Activated CD8-positive, alpha-beta memory T cell treated with anti-CD3 and anti-CD28 coated beads for 36 hours (primary cell): ENCODE data around the gene ST6GALNAC6. TPM values are rescaled to one million over a fixed set of nuclear protein-coding genes. Genes with fewer than 3 reads are reported as not detected.
"Not testable (repeated sequence)": the region's sequence is repeated elsewhere in the genome, so short reads cannot be mapped to it uniquely, and the experiment has no call there.

Experiments used
- CTCF ChIA-PET: fragments of 350-600 bp; sonication (Branson Sonifier 250); formaldehyde crosslinking; loops from one replicate; lab custom pipeline; 2021; ENCODE audit warnings: antibody characterized with exemption; lab: Charles Lee
- POLR2A ChIA-PET: fragments of 350-600 bp; sonication (Branson Sonifier 250); formaldehyde crosslinking; loops from one replicate; lab custom pipeline; 2021; ENCODE audit warnings: antibody characterized with exemption; lab: Charles Lee
- total RNA-seq, 2 experiments: library from RNA; stranded (reverse); gene quantifications; one replicate each; pipeline ENCODE4 v1.2.3, GENCODE V29; 2021

Gene ST6GALNAC6
- total RNA-seq, 2 experiments from 2014 or later = 52.6 to 61.1 TPM

DNA sequence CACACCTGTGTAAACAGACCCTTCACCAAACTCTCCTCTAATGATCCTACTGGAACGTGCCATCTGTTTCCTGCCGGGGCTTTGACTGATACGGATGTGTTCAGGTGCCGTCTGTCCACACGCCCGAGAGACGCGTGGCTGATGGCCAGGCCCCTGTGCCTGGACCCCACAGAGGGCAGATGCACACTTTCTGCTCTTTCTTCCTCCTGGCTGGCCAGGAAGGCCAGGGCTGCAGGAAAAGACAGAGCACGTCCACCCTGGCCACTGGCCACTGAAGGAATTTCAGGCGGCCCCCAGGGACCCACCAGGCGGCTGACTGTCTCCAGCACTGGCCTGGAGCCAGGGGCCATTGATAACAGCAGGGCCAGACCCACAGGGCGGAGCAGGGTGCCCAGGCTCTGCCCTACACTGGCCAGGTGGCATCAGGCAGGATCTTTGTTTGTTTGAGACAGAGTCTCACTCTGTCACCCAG lies 41.3 kb downstream of the ST6GALNAC6 start:
- CTCF ChIA-PET = interaction anchor here (2.1 kb wide), 1 partner anchor 12 kb away, joined by 8 read pairs; no protein-coding TSS in a partner anchor

DNA sequence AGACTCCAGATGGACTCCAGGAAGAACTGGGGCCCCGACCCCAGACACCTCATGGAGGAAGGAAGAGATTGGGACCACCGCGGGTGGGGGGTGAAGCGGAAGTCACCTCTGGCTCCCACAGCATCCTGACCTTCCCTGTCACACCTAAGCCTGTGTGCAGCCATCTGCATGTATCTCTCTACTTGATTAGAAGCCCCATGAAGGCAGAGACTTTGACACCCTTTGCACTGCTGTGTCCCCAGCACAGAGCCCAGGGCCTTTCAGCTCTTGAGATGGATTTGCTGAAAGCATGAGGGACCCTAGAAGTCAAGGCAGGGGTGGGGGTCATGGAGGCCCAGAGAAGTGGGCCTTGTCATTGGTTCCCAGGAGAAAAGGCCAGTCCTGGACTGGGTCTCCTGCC lies 42.1 kb downstream of the ST6GALNAC6 start:
- POLR2A ChIA-PET = no interaction called here
- CTCF ChIA-PET = interaction anchor here (2.1 kb wide), 1 partner anchor 13 kb away, joined by 8 read pairs; no protein-coding TSS in a partner anchor

More for the DNA sequence above, 41.3 kb downstream of the ST6GALNAC6 start:
- POLR2A ChIA-PET = no interaction called here

DNA sequence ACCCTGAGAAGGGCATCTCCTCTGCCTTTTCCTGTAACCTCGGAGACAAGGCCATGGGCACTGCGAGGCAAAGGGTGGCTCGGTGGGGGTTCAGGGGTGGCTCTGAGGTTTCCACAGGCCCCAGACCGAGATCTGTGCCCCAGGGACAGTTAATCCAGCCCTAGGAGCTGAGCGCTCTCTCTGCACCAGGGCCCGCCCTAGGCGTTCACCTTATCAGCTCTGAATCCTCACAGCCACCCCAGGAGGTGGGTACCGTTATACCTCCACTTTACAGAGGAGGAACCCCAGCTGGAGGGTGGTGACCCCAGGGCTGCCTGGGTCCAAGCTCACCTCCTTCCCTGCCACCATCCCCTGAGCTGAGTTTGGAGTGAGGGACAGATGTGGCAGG lies 42.7 kb downstream of the ST6GALNAC6 start:
- CTCF ChIA-PET = interaction anchor here (2.1 kb wide), 1 partner anchor 13 kb away, joined by 8 read pairs; no protein-coding TSS in a partner anchor
- POLR2A ChIA-PET = interaction anchor here (0.5 kb wide), 1 partner anchor 100 kb away, joined by 6 read pairs; no protein-coding TSS in a partner anchor

DNA sequence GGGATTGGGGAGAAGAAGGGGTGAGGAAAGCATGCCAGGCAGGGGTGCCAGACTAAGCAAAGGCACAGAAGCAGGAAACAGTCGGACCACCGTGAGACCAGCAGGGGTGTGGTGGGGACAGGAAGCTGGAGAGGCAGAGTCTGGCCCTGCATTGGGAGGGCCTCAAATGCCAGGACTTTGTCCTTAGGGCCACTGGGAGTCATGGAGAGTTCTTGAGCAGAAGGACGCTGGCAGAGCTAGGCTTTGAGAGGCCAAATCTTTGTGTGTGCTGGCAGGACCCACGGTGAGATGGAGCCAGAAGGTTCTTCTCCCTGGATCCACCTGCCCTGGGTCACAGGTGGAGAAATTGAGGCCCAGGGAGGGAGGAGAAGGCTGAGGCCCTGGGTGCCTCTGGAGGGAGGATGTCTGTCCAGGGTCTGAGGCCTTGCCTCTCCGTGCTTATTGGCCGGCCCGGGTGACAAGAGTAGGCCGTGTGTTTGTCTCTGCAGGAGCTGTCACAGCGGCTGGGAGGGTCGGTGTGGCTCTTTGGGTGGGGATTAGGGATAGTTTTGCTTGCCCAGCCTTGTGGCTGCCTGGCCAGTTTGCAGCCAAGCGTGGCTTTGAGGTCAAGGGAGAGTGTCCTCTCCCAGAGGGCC lies 43.2 kb downstream of the ST6GALNAC6 start:
- CTCF ChIA-PET = interaction anchor here (0.9 to 2.1 kb wide), 4 partner anchors 10 to 65 kb away, joined by 3 to 8 read pairs (median 4); no protein-coding TSS in a partner anchor
- POLR2A ChIA-PET = interaction anchor here (0.5 to 0.7 kb wide), 2 partner anchors 54 to 100 kb away, joined by 3 to 6 read pairs; no protein-coding TSS in a partner anchor

DNA sequence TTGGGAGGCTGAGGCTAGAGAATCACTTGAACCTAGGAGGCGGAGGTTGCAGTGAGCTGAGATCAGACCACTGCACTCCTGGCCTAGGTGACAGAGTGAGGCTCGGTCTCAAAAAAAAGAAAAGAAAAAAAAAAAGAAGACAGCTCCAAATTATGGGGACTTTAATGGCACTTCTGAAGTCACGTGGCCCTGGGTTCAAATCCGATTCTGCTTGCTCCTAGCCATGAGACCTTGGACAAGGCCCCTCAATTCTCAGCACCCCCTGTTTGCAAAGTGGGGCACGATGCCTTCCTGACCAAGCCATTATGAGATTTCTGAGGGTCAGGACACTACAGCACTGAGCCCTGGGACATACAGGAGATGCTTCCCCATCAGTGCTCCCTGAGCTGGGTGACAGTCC lies 43.9 kb downstream of the ST6GALNAC6 start:
- CTCF ChIA-PET = interaction anchor here (0.9 to 1.5 kb wide), 5 partner anchors 10 to 121 kb away, joined by 3 to 11 read pairs (median 3); partner anchors contain the start of gene TOR2A

DNA sequence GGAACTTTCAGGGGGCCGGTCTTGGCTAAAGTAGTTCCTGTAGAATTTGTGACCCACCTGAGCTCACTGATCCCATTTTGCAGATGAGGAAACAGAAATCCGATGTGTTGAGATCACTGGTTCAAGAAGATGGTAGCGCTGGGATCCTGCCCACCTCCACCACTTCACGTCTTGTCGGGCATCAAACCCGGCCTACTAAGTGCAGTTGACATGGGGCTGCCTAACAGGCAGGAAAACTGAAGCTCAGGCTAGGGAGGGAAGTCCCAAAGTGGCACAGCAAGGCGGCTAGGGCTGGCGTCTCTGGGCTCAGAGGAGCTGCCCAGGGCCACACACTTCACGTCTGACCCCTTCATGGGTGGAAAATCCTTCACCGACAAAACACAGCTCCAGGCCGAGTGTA lies 44.4 kb downstream of the ST6GALNAC6 start:
- ChIA-PET POLR2A (interaction anchor here (0.6 kb wide), 1 partner anchor 46 kb away, joined by 4 read pairs; no protein-coding TSS in a partner anchor), CTCF (interaction anchor here (0.9 to 1.5 kb wide), 6 partner anchors 11 to 120 kb away, joined by 3 to 11 read pairs (median 3); partner anchors contain the start of gene TOR2A)

More for the DNA sequence above, 43.9 kb downstream of the ST6GALNAC6 start:
- POLR2A ChIA-PET = interaction anchor here (0.6 to 0.7 kb wide), 2 partner anchors 46 to 54 kb away, joined by 3 to 4 read pairs; no protein-coding TSS in a partner anchor

DNA sequence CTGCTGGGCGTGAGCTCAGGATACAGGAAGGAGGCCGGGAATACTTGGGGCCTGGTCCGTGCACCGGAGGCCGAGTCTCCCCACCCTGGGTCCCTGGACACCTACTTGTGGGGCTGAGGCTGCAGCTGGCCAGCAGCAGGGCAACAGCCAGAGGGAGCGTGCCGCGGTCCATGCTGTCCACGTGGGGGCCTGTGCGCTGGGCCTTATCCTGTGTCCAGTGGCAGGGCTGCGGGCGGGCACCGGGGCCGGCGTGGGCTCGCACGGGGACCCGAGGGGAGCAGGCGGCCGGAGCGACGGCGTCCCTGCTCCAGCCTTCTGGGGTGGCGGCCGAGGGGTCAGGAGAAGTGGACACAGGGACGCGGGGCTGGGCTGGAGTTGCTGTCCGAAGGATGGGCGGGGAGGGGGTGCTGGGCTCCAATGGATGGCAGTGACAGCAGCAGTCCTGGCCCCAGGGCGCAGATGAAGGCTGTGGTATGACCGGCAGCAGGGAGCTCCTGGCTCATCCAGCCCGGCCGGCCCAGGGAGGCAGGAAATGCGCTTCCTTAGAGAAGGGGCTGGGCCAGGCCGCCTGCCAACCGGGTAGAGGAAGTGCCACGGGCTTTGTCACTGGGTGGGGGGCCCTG lies 45.1 kb downstream of the ST6GALNAC6 start, which contains the start of gene ENG:
Gene ENG (minus strand): TSS at position 475 of the 623 bp plus-strand sequence. CDS start 303 bp downstream, at position 172.
- CTCF ChIA-PET = interaction anchor here (0.6 to 2.0 kb wide), 4 partner anchors 15 to 89 kb away, joined by 3 to 12 read pairs (median 7); no protein-coding TSS in a partner anchor
- POLR2A ChIA-PET = no interaction called here

DNA sequence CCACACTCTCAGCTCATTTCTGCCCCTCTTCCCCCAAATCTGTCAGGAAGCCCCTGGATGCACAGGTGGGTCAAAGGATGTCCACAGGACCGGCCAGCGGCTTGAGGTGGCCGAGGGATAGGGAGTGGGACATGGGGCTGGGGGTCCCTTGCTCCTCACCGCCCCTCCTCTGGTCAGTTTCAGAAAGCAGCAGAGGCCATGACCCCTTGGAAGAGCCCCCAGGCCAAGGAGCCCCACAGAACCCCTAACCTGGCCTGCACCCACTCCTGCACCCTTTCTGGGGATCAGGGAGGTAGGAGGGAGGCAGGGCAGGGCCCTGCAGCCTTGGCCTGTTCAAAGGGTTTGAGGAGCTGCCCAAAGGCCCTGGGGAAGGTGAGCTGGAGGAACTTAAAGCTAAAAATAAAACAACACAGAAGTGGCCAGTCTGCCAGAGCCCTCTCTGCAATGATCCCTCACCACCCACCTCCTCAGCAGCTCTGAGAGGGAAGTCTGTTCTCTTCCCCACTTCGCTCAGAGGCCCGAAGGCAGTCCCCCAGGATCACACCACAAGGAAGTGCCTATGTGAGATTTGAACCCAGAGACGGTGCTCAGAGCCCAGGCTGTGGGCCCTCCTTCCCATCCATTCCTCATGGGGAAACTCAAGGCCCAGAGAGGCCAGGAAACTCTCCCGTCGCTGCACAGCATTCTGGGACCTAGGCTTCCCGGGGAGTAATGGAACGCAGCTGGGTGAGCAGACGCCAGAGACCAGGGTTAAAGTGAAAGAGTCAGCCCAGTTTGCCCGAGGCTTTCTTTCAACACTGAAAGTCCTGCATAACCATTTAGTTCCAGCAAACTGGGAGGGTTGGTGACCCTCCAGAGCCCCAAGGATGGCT lies 45.9 kb downstream of the ST6GALNAC6 start:
- CTCF ChIA-PET = interaction anchor here (0.6 to 2.0 kb wide), 4 partner anchors 16 to 221 kb away, joined by 3 to 12 read pairs (median 3); no protein-coding TSS in a partner anchor
- POLR2A ChIA-PET = interaction anchor here (0.6 kb wide), 1 partner anchor 48 kb away, joined by 5 read pairs; no protein-coding TSS in a partner anchor

DNA sequence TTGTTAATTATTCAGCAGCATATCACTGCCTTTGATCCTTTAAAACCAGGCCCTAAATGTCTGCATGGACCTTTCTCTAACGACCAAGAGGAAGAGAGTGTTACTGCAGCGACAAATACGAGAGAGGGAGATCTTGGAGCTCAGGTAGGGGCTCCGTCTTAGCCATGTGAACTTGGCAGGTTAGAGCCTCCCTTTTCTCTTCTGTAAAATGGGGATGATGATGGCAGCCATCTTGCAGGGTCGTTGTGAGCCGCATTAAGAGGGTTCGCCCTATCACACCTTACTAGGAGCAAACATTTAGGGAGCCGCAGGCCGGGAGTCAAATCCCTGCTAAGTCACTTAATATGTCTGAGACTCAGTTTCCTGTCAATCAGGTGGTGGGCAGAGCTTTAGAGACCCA lies 46.6 kb downstream of the ST6GALNAC6 start:
- ChIA-PET CTCF (interaction anchor here (0.5 to 2.0 kb wide), 5 partner anchors 10 to 194 kb away, joined by 3 to 12 read pairs (median 3); no protein-coding TSS in a partner anchor), POLR2A (interaction anchor here (0.6 kb wide), 1 partner anchor 48 kb away, joined by 5 read pairs; no protein-coding TSS in a partner anchor)

DNA sequence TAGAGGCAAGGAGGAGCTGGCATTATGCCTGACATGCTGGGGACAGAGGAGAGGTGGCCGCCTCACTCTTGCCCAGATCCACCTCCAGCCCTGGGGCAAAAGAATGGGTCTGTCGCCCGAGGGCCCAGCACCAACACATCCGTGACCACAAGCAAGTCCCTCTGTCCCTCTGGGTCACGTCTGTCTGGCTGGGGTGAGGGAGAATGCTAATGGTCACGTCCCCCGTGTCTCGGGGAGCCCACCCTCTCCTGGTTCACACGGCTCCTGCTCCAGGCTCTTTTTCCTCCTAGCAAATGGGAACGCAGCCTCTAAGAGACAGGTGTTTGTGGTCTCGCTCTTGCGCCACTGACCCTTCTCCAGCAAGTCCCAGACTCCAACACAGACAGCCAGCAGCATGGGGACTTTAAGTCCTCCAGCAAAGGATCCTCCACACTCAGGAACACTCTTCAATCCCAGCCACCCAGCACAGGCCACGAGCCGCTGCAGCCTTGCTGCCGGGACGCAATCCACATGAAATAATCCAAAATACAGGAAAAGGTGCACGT lies 49.0 kb downstream of the ST6GALNAC6 start:
- ChIA-PET CTCF (interaction anchor here (0.5 to 1.3 kb wide), 2 partner anchors 11 to 26 kb away, joined by 3 to 4 read pairs; no protein-coding TSS in a partner anchor), POLR2A (no interaction called here)

DNA sequence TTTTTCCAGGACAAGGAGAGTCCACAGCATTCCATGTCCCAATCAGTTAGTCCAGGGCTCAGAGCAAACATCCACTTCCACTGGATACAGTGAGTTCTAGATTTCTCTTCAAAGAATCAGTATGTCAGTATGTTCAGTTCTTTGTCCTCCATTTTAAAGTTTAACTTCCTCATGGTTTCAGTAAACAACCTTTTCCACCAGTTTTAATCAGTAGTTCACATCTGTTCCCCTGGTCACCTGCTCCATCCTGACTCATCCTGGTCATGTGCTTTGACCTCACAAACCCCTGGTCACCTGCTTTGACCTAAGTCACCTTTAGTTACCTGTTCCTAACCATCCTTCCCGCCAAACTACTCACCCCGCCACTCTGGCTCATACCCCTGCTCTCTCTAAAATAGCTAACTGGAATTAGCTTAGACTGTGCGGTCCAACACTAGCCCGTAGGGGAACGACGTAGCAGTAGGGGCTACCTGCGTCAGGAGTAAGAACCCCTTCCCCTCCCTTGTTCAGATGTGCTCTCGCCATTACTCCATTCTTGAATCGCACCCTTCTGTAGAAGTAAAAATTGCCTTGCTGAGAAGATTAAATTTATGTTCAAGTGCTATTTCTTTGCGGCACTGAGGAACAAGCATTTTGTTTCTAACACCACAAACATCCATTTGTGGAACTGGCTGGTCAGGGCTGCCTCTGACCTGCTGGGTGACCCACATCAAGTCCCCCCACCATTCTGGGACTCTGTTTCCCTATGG lies 50.5 kb downstream of the ST6GALNAC6 start:
- ChIA-PET CTCF (no interaction called here), POLR2A (no interaction called here)

DNA sequence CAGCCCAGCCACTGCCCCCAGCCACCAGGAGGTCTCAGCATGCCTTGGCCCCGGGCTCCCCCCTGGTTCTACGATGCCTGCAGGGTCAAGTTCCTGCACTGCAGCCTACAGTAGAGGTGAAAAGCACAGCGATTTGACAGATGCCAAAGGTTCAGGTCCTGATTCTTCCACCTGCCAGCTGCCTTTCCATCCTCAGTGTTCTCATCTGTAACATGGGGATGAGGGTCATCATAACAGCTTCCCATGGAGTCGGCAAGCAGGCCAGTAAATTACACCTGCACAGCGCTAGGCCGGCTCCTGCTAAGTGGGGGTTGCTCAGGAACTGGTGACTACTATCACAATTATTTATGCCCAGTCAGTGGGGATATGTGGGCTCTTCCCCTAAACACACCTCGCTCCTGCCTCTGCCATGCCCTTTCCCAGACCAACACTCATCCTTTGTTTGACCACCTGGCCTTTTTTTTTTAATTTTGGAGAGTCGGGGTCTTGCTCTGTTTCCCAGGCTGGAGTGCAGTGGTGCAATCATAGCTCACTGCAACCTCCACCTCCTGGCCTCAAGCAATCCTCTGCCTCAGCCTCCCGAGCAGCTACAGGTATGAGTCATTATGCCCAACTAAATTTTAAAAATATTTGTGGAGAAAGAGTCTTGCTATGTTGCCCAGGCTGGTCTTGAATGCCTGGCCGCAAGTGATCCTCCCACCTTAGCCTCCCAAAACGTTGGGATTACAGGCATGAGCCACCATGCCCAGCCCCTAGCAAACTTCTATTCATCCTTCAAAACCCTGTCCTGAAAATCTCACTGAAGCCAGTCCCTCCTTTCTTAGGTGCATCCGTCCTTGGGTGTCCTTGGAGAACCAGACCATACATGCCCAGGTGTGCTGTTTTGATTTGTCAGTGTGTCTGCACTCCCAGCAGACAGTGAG lies 51.3 kb downstream of the ST6GALNAC6 start:
- ChIA-PET POLR2A (no interaction called here), CTCF (interaction anchor here (0.6 to 1.6 kb wide), 3 partner anchors 73 to 138 kb away, joined by 3 to 5 read pairs (median 3); partner anchors contain the start of gene TOR2A)

DNA sequence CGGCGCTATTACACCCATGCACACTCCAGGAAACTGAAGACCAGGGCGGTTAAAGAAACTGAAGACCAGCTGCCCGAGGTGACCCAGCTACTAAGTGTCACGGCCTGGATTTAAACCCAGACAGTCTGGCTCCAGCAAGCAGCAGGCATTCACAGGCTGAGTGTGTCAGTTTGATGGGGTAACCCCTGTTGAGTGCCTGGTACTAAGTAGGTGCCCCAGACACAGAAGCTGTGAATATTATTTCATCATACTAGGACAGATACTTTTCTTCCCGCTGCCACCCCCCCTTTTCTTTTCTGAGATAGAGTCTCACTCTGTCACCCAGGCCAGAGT lies 52.3 kb downstream of the ST6GALNAC6 start:
- ChIA-PET POLR2A (no interaction called here), CTCF (interaction anchor here (1.3 to 1.6 kb wide), 2 partner anchors 74 to 112 kb away, joined by 3 to 5 read pairs; partner anchors contain the start of gene TOR2A)

DNA sequence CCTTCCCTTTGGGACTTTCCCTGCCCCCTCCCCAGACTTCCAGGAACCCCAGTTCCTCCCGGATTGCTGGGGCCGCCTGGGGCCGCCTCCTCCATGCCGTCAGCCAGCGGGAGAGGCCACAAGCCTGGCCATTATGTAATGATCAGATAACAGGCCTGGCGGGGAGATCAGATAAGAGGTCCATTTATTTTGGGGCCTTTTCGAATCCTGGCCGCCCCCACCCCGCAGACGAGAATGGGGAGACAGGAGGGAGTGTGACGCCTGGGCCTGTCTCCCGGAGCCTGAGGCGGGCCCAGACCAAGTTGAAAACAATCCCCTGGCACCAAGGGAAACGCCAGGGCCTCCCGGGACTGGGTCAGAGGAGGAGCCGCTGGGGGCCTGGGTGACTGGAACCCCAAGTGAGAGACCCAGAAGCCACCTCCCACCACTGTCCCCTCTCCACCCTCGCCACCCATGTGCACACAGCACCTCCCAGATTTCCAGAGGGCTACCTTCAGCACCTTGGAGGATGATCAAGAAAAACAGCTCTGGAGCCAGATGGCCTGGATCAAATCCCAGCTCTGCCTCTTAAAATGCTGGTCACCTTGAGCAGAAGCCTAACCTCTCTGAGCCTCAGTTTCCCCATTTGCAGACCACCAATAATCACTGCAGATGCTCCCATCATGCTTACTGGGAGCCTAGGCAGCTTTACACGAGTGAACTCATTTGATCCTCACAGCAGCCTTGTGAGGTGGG lies 52.8 kb downstream of the ST6GALNAC6 start:
- POLR2A ChIA-PET = no interaction called here
- CTCF ChIA-PET = interaction anchor here (1.3 to 1.6 kb wide), 2 partner anchors 75 to 112 kb away, joined by 3 to 5 read pairs; partner anchors contain the start of gene TOR2A

DNA sequence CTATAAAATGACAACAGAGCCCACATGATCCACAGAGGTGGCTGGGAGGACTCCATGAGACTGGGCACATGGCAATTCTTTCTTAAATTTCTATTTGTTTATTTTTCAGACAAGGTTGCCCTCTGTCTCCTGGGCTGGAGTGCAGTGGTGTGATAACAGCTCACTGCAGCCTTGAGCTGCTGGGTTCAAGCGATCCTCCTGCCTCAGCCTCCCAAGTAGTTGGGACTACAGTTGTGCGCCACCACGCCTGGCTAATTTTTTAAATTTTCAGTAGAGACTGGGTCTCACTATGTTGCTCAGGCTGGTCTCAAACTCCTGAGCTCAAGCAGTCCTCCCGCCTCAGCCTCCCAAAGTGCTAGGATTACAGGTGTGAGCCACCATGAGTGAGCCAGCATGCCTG lies 53.8 kb downstream of the ST6GALNAC6 start:
- POLR2A ChIA-PET = not testable (repeated sequence)
- CTCF ChIA-PET = interaction anchor here (0.6 kb wide), 1 partner anchor 35 kb away, joined by 3 read pairs; no protein-coding TSS in a partner anchor
